ENCODE data around the gene FBXL20.

FBXL20 gene

GRCh38 chr17:39361064-39361463 is 40.4 kb downstream of the FBXL20 start:
- TF ChIP-seq CTCF (IDR thresholded peaks at IDR 0.05; ENCODE audit: low read depth, low read length), result no peak
- DNase-seq (ENCODE audit: low read depth in 2 of 2), result no peak
- H3K4me3 ChIP-seq (replicated peaks in 1 of 2; ENCODE audit: low read depth in 2 of 2, low read length in 2 of 2), result no peak overlapping the region

GRCh38 chr17:39360537-39360936 is 40.9 kb downstream of the FBXL20 start:
- no peak for DNase-seq (ENCODE audit: low read depth in 2 of 2)
- no peak overlapping the region for H3K4me3 ChIP-seq (replicated peaks in 1 of 2; ENCODE audit: low read depth in 2 of 2, low read length in 2 of 2)
- TF ChIP-seq CTCF (IDR thresholded peaks at IDR 0.05; ENCODE audit: low read depth, low read length), result no peak

GRCh38 chr17:39359994-39360393 is 41.4 kb downstream of the FBXL20 start:
- H3K4me3 ChIP-seq (replicated peaks in 1 of 2; ENCODE audit: low read depth in 2 of 2, low read length in 2 of 2), result no peak overlapping the region
- TF ChIP-seq CTCF (IDR thresholded peaks at IDR 0.05; ENCODE audit: low read depth, low read length), result no peak
- no peak for DNase-seq (ENCODE audit: low read depth in 2 of 2)

- no peak for TF ChIP-seq CTCF (IDR thresholded peaks at IDR 0.05; ENCODE audit: low read depth, low read length)
- no peak for DNase-seq (ENCODE audit: low read depth in 2 of 2)
- no peak overlapping the region for H3K4me3 ChIP-seq (replicated peaks in 1 of 2; ENCODE audit: low read depth in 2 of 2, low read length in 2 of 2)
Measured at GRCh38 chr17:39357986-39358385, 43.4 kb downstream of the FBXL20 start.

- DNase-seq (ENCODE audit: low read depth in 2 of 2), result no peak
- TF ChIP-seq CTCF (IDR thresholded peaks at IDR 0.05; ENCODE audit: low read depth, low read length), result no peak
- H3K4me3 ChIP-seq (replicated peaks in 1 of 2; ENCODE audit: low read depth in 2 of 2, low read length in 2 of 2), result no peak overlapping the region
Measured at GRCh38 chr17:39357488-39357887, 43.9 kb downstream of the FBXL20 start.

GRCh38 chr17:39352986-39353385 is 48.4 kb downstream of the FBXL20 start:
- no peak for TF ChIP-seq CTCF (IDR thresholded peaks at IDR 0.05; ENCODE audit: low read depth, low read length)
- DNase-seq (ENCODE audit: low read depth in 2 of 2), result no peak
- H3K4me3 ChIP-seq (replicated peaks in 1 of 2; ENCODE audit: low read depth in 2 of 2, low read length in 2 of 2), result no peak overlapping the region

GRCh38 chr17:39352511-39352910 is 48.9 kb downstream of the FBXL20 start:
- H3K4me3 ChIP-seq (replicated peaks in 1 of 2; ENCODE audit: low read depth in 2 of 2, low read length in 2 of 2), result no peak overlapping the region
- peak in 1 of 2 donors; percentile 27 for DNase-seq (ENCODE audit: low read depth in 2 of 2)
- TF ChIP-seq CTCF (IDR thresholded peaks at IDR 0.05; ENCODE audit: low read depth, low read length), result no peak

Data from cardiac fibroblast (primary cell).